SK-N-SH treated with all-trans-retinoic acid at 6 μM for 48 hours (cell line): ENCODE measurements around the gene EDAR.

Source experiments
- ATAC-seq: fragments of 200-7000 bp; cut with Tn5 transposase; 3 replicates; pipeline ENCODE4 v1.9.1; 2020; ENCODE audit warnings: mild to moderate bottlenecking, moderate library complexity
- ARNTL ChIP-seq: fragments of 450-650 bp; formaldehyde crosslinking; IDR thresholded peaks from 2 replicates; pipeline ENCODE4 v1.5.0; 2020; ENCODE audit warnings: low read depth, mild to moderate bottlenecking, moderate library complexity, borderline replicate concordance
- CSDC2 ChIP-seq: fragments of 250-450 bp; sonication (Bioruptor Pico); IDR thresholded peaks from 2 replicates; pipeline ENCODE4 v1.5.0; 2020; ENCODE audit warnings: mild to moderate bottlenecking, moderate library complexity
- ESRRG ChIP-seq: fragments of 250-450 bp; sonication (Bioruptor Pico); IDR thresholded peaks from 2 replicates; pipeline ENCODE4 v1.6.1; 2021; ENCODE audit warnings: mild to moderate bottlenecking
- GLIS3 ChIP-seq: fragments of 250-450 bp; sonication (Bioruptor Pico); IDR thresholded peaks from 2 replicates; pipeline ENCODE4 v1.5.0; 2020; ENCODE audit warnings: mild to moderate bottlenecking, moderate library complexity
- ISL1 ChIP-seq: fragments of 250-450 bp; sonication (Bioruptor Pico); IDR thresholded peaks from 2 replicates; pipeline ENCODE4 v2.1.2; 2022; ENCODE audit warnings: mild to moderate bottlenecking, moderate library complexity
- OSR1 ChIP-seq: fragments of 250-450 bp; sonication (Bioruptor Pico); IDR thresholded peaks from 2 replicates; pipeline ENCODE4 v1.8.0; 2022; ENCODE audit warnings: moderate library complexity, mild to moderate bottlenecking, inconsistent platforms
- POU6F1 ChIP-seq: fragments of 250-450 bp; sonication (Bioruptor Pico); IDR thresholded peaks from 2 replicates; pipeline ENCODE4 v1.8.0; 2021; ENCODE audit warnings: low read depth, mild to moderate bottlenecking, moderate library complexity, borderline replicate concordance
- RARB ChIP-seq: fragments of 250-450 bp; sonication (Bioruptor Pico); IDR thresholded peaks from 2 replicates; pipeline ENCODE4 v1.8.0; 2021; ENCODE audit warnings: mild to moderate bottlenecking, moderate library complexity
- SNAI2 ChIP-seq: fragments of 250-450 bp; sonication (Bioruptor Pico); IDR thresholded peaks from 2 replicates; pipeline ENCODE4 v1.5.0; 2020; ENCODE audit warnings: mild to moderate bottlenecking, moderate library complexity
- TCF4 ChIP-seq: fragments of 250-450 bp; sonication (Bioruptor Pico); IDR thresholded peaks from 2 replicates; pipeline ENCODE4 v1.8.0; 2021; ENCODE audit warnings: mild to moderate bottlenecking, moderate library complexity, borderline replicate concordance
- TOX ChIP-seq: fragments of 250-450 bp; sonication (Bioruptor Pico); IDR thresholded peaks from 2 replicates; pipeline ENCODE4 v1.8.0; 2021; ENCODE audit warnings: mild to moderate bottlenecking, moderate library complexity, borderline replicate concordance
- ZC3H10 ChIP-seq: fragments of 250-450 bp; sonication (Bioruptor Pico); IDR thresholded peaks from 2 replicates; pipeline ENCODE4 v1.5.1; 2021; ENCODE audit warnings: mild to moderate bottlenecking, moderate library complexity
- ZFP3 ChIP-seq: fragments of 250-450 bp; sonication (Bioruptor Pico); IDR thresholded peaks from 2 replicates; pipeline ENCODE4 v1.5.0; 2020; ENCODE audit warnings: mild to moderate bottlenecking, moderate library complexity
- ZFP30 ChIP-seq: fragments of 450-650 bp; formaldehyde crosslinking; IDR thresholded peaks from 2 replicates; pipeline ENCODE4 v1.5.0; 2022; ENCODE audit warnings: mild to moderate bottlenecking, moderate library complexity
- ZNF565 ChIP-seq: fragments of 450-650 bp; formaldehyde crosslinking; conservative IDR thresholded peaks from 2 replicates; pipeline ENCODE4 v1.5.0; 2020; ENCODE audit warnings: low read depth, mild to moderate bottlenecking, moderate library complexity
- ZNF70 ChIP-seq: fragments of 450-650 bp; formaldehyde crosslinking; IDR thresholded peaks from 2 replicates; pipeline ENCODE4 v1.5.0; 2020; ENCODE audit warnings: mild to moderate bottlenecking, moderate library complexity
- ZNF8 ChIP-seq: fragments of 450-650 bp; formaldehyde crosslinking; IDR thresholded peaks from 2 replicates; pipeline ENCODE4 v1.5.0; 2020; ENCODE audit warnings: mild to moderate bottlenecking, moderate library complexity
- TF ChIP-seq, protein P1 (sequence below): fragments of 250-450 bp; sonication (Bioruptor Pico); IDR thresholded peaks from 2 replicates; pipeline ENCODE4 v1.5.1; 2020; ENCODE audit warnings: low read depth, mild to moderate bottlenecking, moderate library complexity
- TF ChIP-seq, protein P2 (sequence below): fragments of 250-450 bp; sonication (Bioruptor Pico); IDR thresholded peaks from 2 replicates; pipeline ENCODE4 v1.8.0; 2020; ENCODE audit warnings: mild to moderate bottlenecking, moderate library complexity, borderline replicate concordance
- TF ChIP-seq, protein P3 (sequence below): fragments of 250-450 bp; sonication (Bioruptor Pico); IDR thresholded peaks from 2 replicates; pipeline ENCODE4 v1.5.0; 2020; ENCODE audit warnings: mild to moderate bottlenecking, moderate library complexity
- TF ChIP-seq, protein P4 (sequence below): fragments of 250-450 bp; sonication (Bioruptor Pico); IDR thresholded peaks from 2 replicates; pipeline ENCODE4 v1.5.1; 2021; ENCODE audit warnings: mild to moderate bottlenecking, moderate library complexity

The EDAR gene

GRCh38 chr2:109018452-109018851, 29.4 kb upstream of the EDAR start (continued):
- TF ChIP-seq, protein P1, sequence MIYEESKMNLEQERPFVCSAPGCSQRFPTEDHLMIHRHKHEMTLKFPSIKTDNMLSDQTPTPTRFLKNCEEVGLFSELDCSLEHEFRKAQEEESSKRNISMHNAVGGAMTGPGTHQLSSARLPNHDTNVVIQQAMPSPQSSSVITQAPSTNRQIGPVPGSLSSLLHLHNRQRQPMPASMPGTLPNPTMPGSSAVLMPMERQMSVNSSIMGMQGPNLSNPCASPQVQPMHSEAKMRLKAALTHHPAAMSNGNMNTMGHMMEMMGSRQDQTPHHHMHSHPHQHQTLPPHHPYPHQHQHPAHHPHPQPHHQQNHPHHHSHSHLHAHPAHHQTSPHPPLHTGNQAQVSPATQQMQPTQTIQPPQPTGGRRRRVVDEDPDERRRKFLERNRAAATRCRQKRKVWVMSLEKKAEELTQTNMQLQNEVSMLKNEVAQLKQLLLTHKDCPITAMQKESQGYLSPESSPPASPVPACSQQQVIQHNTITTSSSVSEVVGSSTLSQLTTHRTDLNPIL (CRISPR knock-in tag), result no peak
- TF ChIP-seq, all 23 proteins: peak for 0

GRCh38 chr2:109017017-109017416, 28.0 kb upstream of the EDAR start:
- TF ChIP-seq SNAI2 (CRISPR knock-in tag) (no peak), POU6F1 (no peak), GLIS3 (no peak), TCF4 (no peak), ZC3H10 (CRISPR knock-in tag) (no peak), CSDC2 (CRISPR knock-in tag) (no peak), ZNF70 (CRISPR knock-in tag) (no peak), TOX (no peak), OSR1 (CRISPR knock-in tag) (no peak), ZFP3 (CRISPR knock-in tag) (no peak), ARNTL (CRISPR knock-in tag) (no peak), ZNF565 (CRISPR knock-in tag) (no peak), RARB (CRISPR knock-in tag) (no peak), ESRRG (CRISPR knock-in tag) (no peak), ZNF8 (no peak)
- TF ChIP-seq, protein P1 (CRISPR knock-in tag), result no peak
- TF ChIP-seq, protein P2, sequence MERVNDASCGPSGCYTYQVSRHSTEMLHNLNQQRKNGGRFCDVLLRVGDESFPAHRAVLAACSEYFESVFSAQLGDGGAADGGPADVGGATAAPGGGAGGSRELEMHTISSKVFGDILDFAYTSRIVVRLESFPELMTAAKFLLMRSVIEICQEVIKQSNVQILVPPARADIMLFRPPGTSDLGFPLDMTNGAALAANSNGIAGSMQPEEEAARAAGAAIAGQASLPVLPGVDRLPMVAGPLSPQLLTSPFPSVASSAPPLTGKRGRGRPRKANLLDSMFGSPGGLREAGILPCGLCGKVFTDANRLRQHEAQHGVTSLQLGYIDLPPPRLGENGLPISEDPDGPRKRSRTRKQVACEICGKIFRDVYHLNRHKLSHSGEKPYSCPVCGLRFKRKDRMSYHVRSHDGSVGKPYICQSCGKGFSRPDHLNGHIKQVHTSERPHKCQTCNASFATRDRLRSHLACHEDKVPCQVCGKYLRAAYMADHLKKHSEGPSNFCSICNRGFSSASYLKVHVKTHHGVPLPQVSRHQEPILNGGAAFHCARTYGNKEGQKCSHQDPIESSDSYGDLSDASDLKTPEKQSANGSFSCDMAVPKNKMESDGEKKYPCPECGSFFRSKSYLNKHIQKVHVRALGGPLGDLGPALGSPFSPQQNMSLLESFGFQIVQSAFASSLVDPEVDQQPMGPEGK (CRISPR knock-in tag), result no peak
- TF ChIP-seq, protein P3, sequence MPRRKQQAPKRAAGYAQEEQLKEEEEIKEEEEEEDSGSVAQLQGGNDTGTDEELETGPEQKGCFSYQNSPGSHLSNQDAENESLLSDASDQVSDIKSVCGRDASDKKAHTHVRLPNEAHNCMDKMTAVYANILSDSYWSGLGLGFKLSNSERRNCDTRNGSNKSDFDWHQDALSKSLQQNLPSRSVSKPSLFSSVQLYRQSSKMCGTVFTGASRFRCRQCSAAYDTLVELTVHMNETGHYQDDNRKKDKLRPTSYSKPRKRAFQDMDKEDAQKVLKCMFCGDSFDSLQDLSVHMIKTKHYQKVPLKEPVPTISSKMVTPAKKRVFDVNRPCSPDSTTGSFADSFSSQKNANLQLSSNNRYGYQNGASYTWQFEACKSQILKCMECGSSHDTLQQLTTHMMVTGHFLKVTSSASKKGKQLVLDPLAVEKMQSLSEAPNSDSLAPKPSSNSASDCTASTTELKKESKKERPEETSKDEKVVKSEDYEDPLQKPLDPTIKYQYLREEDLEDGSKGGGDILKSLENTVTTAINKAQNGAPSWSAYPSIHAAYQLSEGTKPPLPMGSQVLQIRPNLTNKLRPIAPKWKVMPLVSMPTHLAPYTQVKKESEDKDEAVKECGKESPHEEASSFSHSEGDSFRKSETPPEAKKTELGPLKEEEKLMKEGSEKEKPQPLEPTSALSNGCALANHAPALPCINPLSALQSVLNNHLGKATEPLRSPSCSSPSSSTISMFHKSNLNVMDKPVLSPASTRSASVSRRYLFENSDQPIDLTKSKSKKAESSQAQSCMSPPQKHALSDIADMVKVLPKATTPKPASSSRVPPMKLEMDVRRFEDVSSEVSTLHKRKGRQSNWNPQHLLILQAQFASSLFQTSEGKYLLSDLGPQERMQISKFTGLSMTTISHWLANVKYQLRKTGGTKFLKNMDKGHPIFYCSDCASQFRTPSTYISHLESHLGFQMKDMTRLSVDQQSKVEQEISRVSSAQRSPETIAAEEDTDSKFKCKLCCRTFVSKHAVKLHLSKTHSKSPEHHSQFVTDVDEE (CRISPR knock-in tag), result no peak
- ATAC-seq, result no peak

DNA sequence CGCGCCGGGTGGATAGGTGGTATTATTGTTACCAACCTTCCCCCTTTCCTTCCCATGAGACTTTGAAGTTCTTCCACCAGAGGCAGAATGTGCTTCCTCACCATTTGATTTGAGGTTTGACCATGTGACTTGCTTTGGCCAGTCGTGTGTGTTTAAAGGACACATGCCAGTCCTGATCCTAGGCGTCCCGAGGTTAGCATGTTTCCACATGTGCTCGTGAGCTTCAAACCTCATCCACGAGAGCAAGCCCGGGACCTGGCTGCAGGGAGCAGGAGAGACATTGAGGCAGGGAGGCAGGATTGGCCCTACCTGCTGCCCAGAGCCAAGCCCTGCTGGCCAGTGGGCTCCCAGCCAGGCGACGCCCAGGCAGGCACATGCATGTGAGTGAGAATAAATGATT, 27.4 kb upstream of the EDAR start:
- TF ChIP-seq RARB (CRISPR knock-in tag) (no peak), TOX (no peak), ESRRG (CRISPR knock-in tag) (no peak)
- TF ChIP-seq, all 23 proteins: peak for 0
- ATAC-seq, result no peak

DNA sequence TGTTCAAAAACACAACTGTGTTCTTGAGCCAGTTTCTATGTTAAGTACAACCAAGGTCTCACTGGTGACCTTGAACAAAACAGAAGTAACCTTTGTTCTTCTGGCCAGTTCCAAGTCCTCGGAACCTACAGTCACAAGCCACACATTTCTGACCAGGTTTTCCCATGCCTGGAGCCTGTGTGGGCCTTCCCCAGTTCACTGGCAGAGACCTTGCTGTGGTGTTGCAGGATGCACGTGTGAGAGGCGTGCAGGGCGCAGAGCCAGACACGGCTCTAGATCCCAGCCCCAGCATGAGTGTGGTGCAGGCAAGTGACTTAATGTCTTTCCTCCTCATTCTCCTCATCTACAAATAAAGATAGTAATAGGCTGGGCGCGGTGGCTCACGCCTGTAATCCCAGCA, 25.5 kb upstream of the EDAR start:
- no peak for ATAC-seq
- TF ChIP-seq, protein P4, sequence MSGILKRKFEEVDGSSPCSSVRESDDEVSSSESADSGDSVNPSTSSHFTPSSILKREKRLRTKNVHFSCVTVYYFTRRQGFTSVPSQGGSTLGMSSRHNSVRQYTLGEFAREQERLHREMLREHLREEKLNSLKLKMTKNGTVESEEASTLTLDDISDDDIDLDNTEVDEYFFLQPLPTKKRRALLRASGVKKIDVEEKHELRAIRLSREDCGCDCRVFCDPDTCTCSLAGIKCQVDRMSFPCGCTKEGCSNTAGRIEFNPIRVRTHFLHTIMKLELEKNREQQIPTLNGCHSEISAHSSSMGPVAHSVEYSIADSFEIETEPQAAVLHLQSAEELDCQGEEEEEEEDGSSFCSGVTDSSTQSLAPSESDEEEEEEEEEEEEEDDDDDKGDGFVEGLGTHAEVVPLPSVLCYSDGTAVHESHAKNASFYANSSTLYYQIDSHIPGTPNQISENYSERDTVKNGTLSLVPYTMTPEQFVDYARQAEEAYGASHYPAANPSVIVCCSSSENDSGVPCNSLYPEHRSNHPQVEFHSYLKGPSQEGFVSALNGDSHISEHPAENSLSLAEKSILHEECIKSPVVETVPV (CRISPR knock-in tag), result no peak
- TF ChIP-seq, protein P1 (CRISPR knock-in tag), result no peak
- no peak for TF ChIP-seq ISL1 (CRISPR knock-in tag)
- no peak for TF ChIP-seq ARNTL (CRISPR knock-in tag)
- TF ChIP-seq ZFP3 (CRISPR knock-in tag), result no peak
- no peak for TF ChIP-seq ZC3H10 (CRISPR knock-in tag)
- no peak for TF ChIP-seq TCF4
- no peak for TF ChIP-seq CSDC2 (CRISPR knock-in tag)
- TF ChIP-seq, protein P2 (CRISPR knock-in tag), result no peak
- no peak for TF ChIP-seq ZFP30 (CRISPR knock-in tag)
- no peak for TF ChIP-seq ZNF565 (CRISPR knock-in tag)
